Suppressor macrophage treated with lipopolysaccharide for 1 hour (primary cell): ENCODE measurements around the gene S1PR1.
"Not testable (repeated sequence)": the region's sequence is repeated elsewhere in the genome, so short reads cannot be mapped to it uniquely, and the experiment has no call there.

Source experiments
- DNase-seq, 3 donors: peaks; one replicate each; pipeline ENCODE4 v3.0.0-alpha.2; 2020 to 2022

Gene S1PR1

GRCh38 chr1:101236516-101237228, at the start of gene S1PR1:
TSS of gene S1PR1 (plus strand) at chr1:101237019. CDS start at chr1:101238985, 1,966 bp downstream.
- DNase-seq = peak; percentile 56 to 80 (median 62)

GRCh38 chr1:101187297-101187696, 49.5 kb upstream of the S1PR1 start:
- peak; percentile 21 to 66 (median 49) for DNase-seq

GRCh38 chr1:101188331-101188730, 48.5 kb upstream of the S1PR1 start:
- no peak for DNase-seq

- DNase-seq = not testable (repeated sequence)
These were observed 47.9 kb upstream of the S1PR1 start for GRCh38 chr1:101188968-101189367.

- DNase-seq = no peak
These were observed 46.4 kb upstream of the S1PR1 start for GRCh38 chr1:101190441-101190840.

GRCh38 chr1:101191049-101191448, 45.8 kb upstream of the S1PR1 start:
- peak; percentile 21 to 58 (median 38) for DNase-seq

GRCh38 chr1:101193733-101194169, 43.1 kb upstream of the S1PR1 start:
- peak; percentile 24 to 48 (median 32) for DNase-seq

- DNase-seq = no peak
These were observed 42.1 kb upstream of the S1PR1 start for GRCh38 chr1:101194746-101195145.

- no peak for DNase-seq
These were observed 40.2 kb upstream of the S1PR1 start for GRCh38 chr1:101196668-101197067.

- peak in 2 of 3 donors; percentile 11 to 19 for DNase-seq
These were observed 37.8 kb upstream of the S1PR1 start for GRCh38 chr1:101198842-101199636.

- DNase-seq = no peak
These were observed 37.2 kb upstream of the S1PR1 start for GRCh38 chr1:101199637-101199982.

- no peak for DNase-seq
These were observed 36.3 kb upstream of the S1PR1 start for GRCh38 chr1:101200513-101200912.

GRCh38 chr1:101203820-101204540, 32.8 kb upstream of the S1PR1 start:
- DNase-seq = no peak

GRCh38 chr1:101205457-101205856, 31.4 kb upstream of the S1PR1 start:
- no peak for DNase-seq

GRCh38 chr1:101206139-101206538, 30.7 kb upstream of the S1PR1 start:
- not testable (repeated sequence) for DNase-seq

GRCh38 chr1:101207271-101207670, 29.5 kb upstream of the S1PR1 start:
- peak in 1 of 3 donors; percentile 16 for DNase-seq

- peak in 1 of 3 donors; percentile 7 for DNase-seq
These were observed 28.9 kb upstream of the S1PR1 start for GRCh38 chr1:101207891-101208290.

- peak in 1 of 3 donors; percentile 10 for DNase-seq
These were observed 21.3 kb upstream of the S1PR1 start for GRCh38 chr1:101215363-101216011.

GRCh38 chr1:101216623-101217022, 20.2 kb upstream of the S1PR1 start:
- DNase-seq = no peak

- DNase-seq = no peak
These were observed 19.7 kb upstream of the S1PR1 start for GRCh38 chr1:101217148-101217547.

GRCh38 chr1:101218968-101219367, 17.9 kb upstream of the S1PR1 start:
- DNase-seq = not testable (repeated sequence)

- no peak for DNase-seq
These were observed 16.6 kb upstream of the S1PR1 start for GRCh38 chr1:101219924-101220870.
